Keratinocyte (primary cell): Measurements from ENCODE around the gene OR5AR1. TPM values are rescaled to one million over a fixed set of nuclear protein-coding genes. Genes with fewer than 3 reads are reported as not detected.

ENCODE experiments used
- DNase-seq: peaks from one replicate; pipeline ENCODE4 v3.0.0-alpha.2; 2011; ENCODE audit warnings: low read depth, missing footprints, low spot score
- FAIRE-seq: peaks from 2 replicates; lab custom pipeline; 2011; peaks lifted over from hg19 to GRCh38; lab: Jason Lieb, UNC
- H2AFZ ChIP-seq: 2 replicates; pipeline ENCODE4 v1.6.0; 2012; ENCODE audit warnings: low read length, control low read depth, inconsistent platforms; ENCODE audit not compliant: control insufficient read depth
- H3K27ac ChIP-seq: 2 replicates; pipeline ENCODE4 v1.5.1; 2011; ENCODE audit warnings: low read length; ENCODE audit not compliant: control insufficient read depth, insufficient read depth
- H3K27me3 ChIP-seq: 3 replicates; pipeline ENCODE4 v1.6.0; 2011; ENCODE audit warnings: low read length; ENCODE audit not compliant: control insufficient read depth, insufficient read depth; ENCODE audit errors: extremely low read depth
- H3K36me3 ChIP-seq, 2 experiments: 2 replicates in 1 of 2; 3 replicates in 1 of 2; pipeline ENCODE4 v1.5.1; 2011; ENCODE audit warnings: low read length in 2 of 2, mild to moderate bottlenecking in 1 of 2; ENCODE audit not compliant: control insufficient read depth in 2 of 2, insufficient read depth in 2 of 2; ENCODE audit errors: extremely low read depth in 1 of 2
- H3K4me1 ChIP-seq: 3 replicates; pipeline ENCODE4 v1.5.1; 2011; ENCODE audit warnings: low read length; ENCODE audit not compliant: control insufficient read depth, insufficient read depth; ENCODE audit errors: extremely low read depth
- H3K4me2 ChIP-seq: 3 replicates; pipeline ENCODE4 v1.6.0; 2011; ENCODE audit warnings: low read depth, low read length; ENCODE audit not compliant: control insufficient read depth, insufficient read depth; ENCODE audit errors: extremely low read depth
- H3K4me3 ChIP-seq, 3 experiments: fragments of 200-600 bp in 1 of 3; sonication (generic) in 1 of 3; 2 replicates in 2 of 3; 3 replicates in 1 of 3; pipeline ENCODE4 v1.5.1; 2011 to 2016; ENCODE audit warnings: low read length in 3 of 3, mild to moderate bottlenecking in 3 of 3, control low read depth in 2 of 3, inconsistent platforms in 1 of 3, low read depth in 1 of 3, mixed read lengths in 1 of 3, mixed run types in 1 of 3, moderate library complexity in 1 of 3; ENCODE audit not compliant: control insufficient read depth in 2 of 3, insufficient read depth in 2 of 3; ENCODE audit errors: extremely low read depth in 1 of 3
- H3K79me2 ChIP-seq: 2 replicates; pipeline ENCODE4 v1.6.0; 2012; ENCODE audit warnings: low read length; ENCODE audit not compliant: control insufficient read depth, insufficient read depth
- H3K9ac ChIP-seq: 3 replicates; pipeline ENCODE4 v1.6.0; 2011; ENCODE audit warnings: low read length; ENCODE audit not compliant: control insufficient read depth, insufficient read depth; ENCODE audit errors: extremely low read depth
- H3K9me1 ChIP-seq: 3 replicates; pipeline ENCODE4 v1.6.0; 2011; ENCODE audit warnings: low read length; ENCODE audit not compliant: control insufficient read depth, insufficient read depth; ENCODE audit errors: extremely low read depth
- H3K9me3 ChIP-seq: 2 replicates; pipeline ENCODE4 v1.5.1; 2012; ENCODE audit warnings: low read depth, low read length; ENCODE audit not compliant: control insufficient read depth
- H4K20me1 ChIP-seq: 3 replicates; pipeline ENCODE4 v1.6.0; 2011; ENCODE audit warnings: low read length; ENCODE audit not compliant: control insufficient read depth, insufficient read depth; ENCODE audit errors: extremely low read depth
- EZH2 ChIP-seq: IDR thresholded peaks from one replicate; pipeline ENCODE4 v1.6.1; 2012; ENCODE audit warnings: inconsistent platforms, mild to moderate bottlenecking, low read length, moderate library complexity
- dilution Hi-C: fragments of 300-500 bp; cut with MboI; formaldehyde crosslinking; loops from one replicate; pipeline ENCODE4 v1.7.0; 2020; ENCODE audit warnings: low sequenced_read_pairs; ENCODE audit not compliant: extremely low pct_ligation_motif_present
- polyA minus RNA-seq, 3 experiments: library from RNA; depleted of rRNA, polyadenylated mRNA; stranded (reverse); fragments of >200 nt; gene quantifications; 1 replicate in 1 of 3; 2 replicates in 1 of 3; 3 replicates in 1 of 3; pipeline ENCODE4 v1.2.3, GENCODE V29; 2011
- polyA plus RNA-seq, 5 experiments: library from polyadenylated mRNA; depleted of rRNA in 3 of 5; stranded (reverse) in 3 of 5; stranded (forward) in 1 of 5; unstranded in 1 of 5; fragments of >200 nt; gene quantifications; 1 replicate in 1 of 5; 2 replicates in 3 of 5; 3 replicates in 1 of 5; pipeline versions ENCODE4 v1.2.1 to v1.2.3, GENCODE V29; 2011 to 2012; ENCODE audit warnings: missing spikeins in 2 of 5, low read depth in 1 of 5, low replicate concordance in 1 of 5
- TF ChIP-seq, protein P1 (sequence below), 3 experiments: IDR thresholded peaks in 1 of 3; conservative IDR thresholded peaks in 1 of 3; optimal IDR thresholded peaks in 1 of 3; 2 replicates in 2 of 3; 3 replicates in 1 of 3; pipeline versions ENCODE3 to v1.5.1; 2011; ENCODE audit warnings: low read length in 3 of 3, mild to moderate bottlenecking in 3 of 3, moderate library complexity in 2 of 3, control low read depth in 1 of 3, inconsistent platforms in 1 of 3; ENCODE audit not compliant: insufficient read depth in 2 of 3; ENCODE audit errors: extremely low read depth in 1 of 3

Gene OR5AR1
- polyA plus RNA-seq = not detected in 3 replicates
- not detected for polyA plus RNA-seq (2011; ENCODE audit: low read depth)
- not detected in 2 replicates for polyA plus RNA-seq (2011; cell fraction: cytosol; rRNA removed)
- not detected in 2 replicates for polyA plus RNA-seq (2011; cell fraction: nucleus; rRNA removed)
- polyA plus RNA-seq (2012; ENCODE audit: low replicate concordance) = not detected in 2 replicates
- polyA minus RNA-seq = not detected in 3 replicates
- polyA minus RNA-seq (2011; cell fraction: cytosol; rRNA and poly(A)+ RNA removed) = not detected
- polyA minus RNA-seq (2011; cell fraction: nucleus; rRNA and poly(A)+ RNA removed) = not detected in 2 replicates

DNA sequence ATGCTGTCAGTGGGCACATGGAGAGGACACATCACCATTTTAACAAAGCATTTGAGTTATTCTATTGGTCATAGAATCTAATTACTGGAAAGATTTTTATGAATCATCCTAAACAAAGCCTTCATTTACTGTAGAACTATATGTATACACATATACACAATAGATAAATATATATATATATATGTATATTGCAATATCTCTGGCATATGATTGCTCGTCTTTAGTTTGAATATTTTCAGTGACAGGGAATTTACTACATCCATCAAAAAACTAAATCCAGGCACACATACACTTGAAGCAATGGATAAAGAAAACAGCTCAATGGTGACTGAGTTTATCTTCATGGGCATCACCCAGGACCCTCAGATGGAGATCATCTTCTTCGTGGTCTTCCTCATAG is at the start of gene OR5AR1:
Gene OR5AR1, plus strand, starts transcription at position 301 of the 400 bp plus-strand sequence. Its CDS starts 0 bp downstream, at position 301.
- H3K4me2 ChIP-seq = no peak within 1 kb of the TSS
- no peak within 1 kb of the TSS for H3K4me3 ChIP-seq
- H3K9ac ChIP-seq = no peak within 1 kb of the TSS
- H3K27ac ChIP-seq = no peak within 1 kb of the TSS
- H3K27me3 ChIP-seq = no peaks in the 10 kb centered on the region
- H4K20me1 ChIP-seq = no peaks in the 10 kb centered on the region
- no peaks in the 10 kb centered on the region for H3K9me1 ChIP-seq
- FAIRE-seq (no peak), DNase-seq (no peak)
- H3K9me3 ChIP-seq = no peaks in the 10 kb centered on the region
- H3K79me2 ChIP-seq = no peaks in the 10 kb centered on the region
- H3K36me3 ChIP-seq = no peaks in the 10 kb centered on the region
- H3K4me1 ChIP-seq = no peaks in the 10 kb centered on the region
- dilution Hi-C loops = no loop called here
- H2AFZ ChIP-seq = no peak within 1 kb of the TSS
- no peak for TF ChIP-seq EZH2
- TF ChIP-seq, protein P1, sequence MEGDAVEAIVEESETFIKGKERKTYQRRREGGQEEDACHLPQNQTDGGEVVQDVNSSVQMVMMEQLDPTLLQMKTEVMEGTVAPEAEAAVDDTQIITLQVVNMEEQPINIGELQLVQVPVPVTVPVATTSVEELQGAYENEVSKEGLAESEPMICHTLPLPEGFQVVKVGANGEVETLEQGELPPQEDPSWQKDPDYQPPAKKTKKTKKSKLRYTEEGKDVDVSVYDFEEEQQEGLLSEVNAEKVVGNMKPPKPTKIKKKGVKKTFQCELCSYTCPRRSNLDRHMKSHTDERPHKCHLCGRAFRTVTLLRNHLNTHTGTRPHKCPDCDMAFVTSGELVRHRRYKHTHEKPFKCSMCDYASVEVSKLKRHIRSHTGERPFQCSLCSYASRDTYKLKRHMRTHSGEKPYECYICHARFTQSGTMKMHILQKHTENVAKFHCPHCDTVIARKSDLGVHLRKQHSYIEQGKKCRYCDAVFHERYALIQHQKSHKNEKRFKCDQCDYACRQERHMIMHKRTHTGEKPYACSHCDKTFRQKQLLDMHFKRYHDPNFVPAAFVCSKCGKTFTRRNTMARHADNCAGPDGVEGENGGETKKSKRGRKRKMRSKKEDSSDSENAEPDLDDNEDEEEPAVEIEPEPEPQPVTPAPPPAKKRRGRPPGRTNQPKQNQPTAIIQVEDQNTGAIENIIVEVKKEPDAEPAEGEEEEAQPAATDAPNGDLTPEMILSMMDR (optimal IDR thresholded peaks at IDR 0.05 in 1 of 3, IDR thresholded peaks at IDR 0.05 in 1 of 3, conservative IDR thresholded peaks at IDR 0.05 in 1 of 3; ENCODE audit: extremely low read depth in 1 of 3, insufficient read depth in 2 of 3, low read length in 3 of 3) = no peak

DNA sequence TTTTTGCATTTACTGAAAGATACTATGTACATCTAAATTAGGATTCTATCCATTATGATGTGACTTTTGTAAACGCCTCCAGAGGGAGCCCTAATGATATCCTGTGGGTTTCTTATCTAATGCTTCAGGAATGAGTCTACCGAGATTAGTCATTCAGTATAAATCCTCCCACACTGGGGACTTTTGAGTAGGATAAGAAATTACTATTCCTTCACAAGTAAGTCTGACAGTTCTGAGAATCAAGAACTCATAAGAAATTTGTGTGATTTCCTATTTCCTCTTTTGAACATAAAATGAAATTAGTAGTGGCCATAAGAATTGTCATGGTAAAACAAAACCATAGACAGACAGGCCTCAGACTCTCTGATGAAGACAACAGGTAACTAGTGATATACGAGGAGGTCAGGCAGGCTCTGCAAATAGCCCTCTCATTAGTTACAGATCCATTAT is 38.8 kb upstream of the OR5AR1 start:
- Histone ChIP-seq H3K4me2 (no peak overlapping the region), H2AFZ (no peak overlapping the region), H3K9me3 (no peaks in the 10 kb centered on the region), H3K27me3 (no peaks in the 10 kb centered on the region), H3K36me3 (no peaks in the 10 kb centered on the region), H3K9me1 (no peaks in the 10 kb centered on the region), H3K27ac (no peak overlapping the region), H4K20me1 (no peaks in the 10 kb centered on the region), H3K4me3 (no peak overlapping the region), H3K79me2 (no peaks in the 10 kb centered on the region), H3K4me1 (peaks cover 2% of the 10 kb centered on the region), H3K9ac (no peak overlapping the region)
- DNase-seq (no peak), FAIRE-seq (no peak)
- no peak for TF ChIP-seq EZH2
- TF ChIP-seq, protein P1 (optimal IDR thresholded peaks at IDR 0.05 in 1 of 3, IDR thresholded peaks at IDR 0.05 in 1 of 3, conservative IDR thresholded peaks at IDR 0.05 in 1 of 3; ENCODE audit: extremely low read depth in 1 of 3, insufficient read depth in 2 of 3, low read length in 3 of 3) = peak in 2 of 3 experiments; percentile 32 to 35
- dilution Hi-C loops = no loop called here
